Gastrocnemius medialis (tissue), 4 donors: ENCODE measurements around the gene RPL13.

ENCODE experiments used
- POLR2A ChIP-seq, 2 donors: fragments of 450-650 bp; IDR thresholded peaks; one replicate each; pipeline ENCODE4 v1.6.1; 2017; ENCODE audit warnings: antibody characterized with exemption in 2 of 2, mild to moderate bottlenecking in 2 of 2, moderate library complexity in 2 of 2
- TF ChIP-seq, protein P1 (sequence below), 5 experiments: fragments of 450-650 bp in 3 of 5; fragments of 200-600 bp in 2 of 5; sonication (generic) in 2 of 5; IDR thresholded peaks in 4 of 5; conservative IDR thresholded peaks in 1 of 5; 1 replicate in 4 of 5; 2 replicates in 1 of 5; pipeline ENCODE4 v1.5.1; 2016 to 2019; ENCODE audit warnings: antibody characterized with exemption in 5 of 5, mild to moderate bottlenecking in 3 of 5, moderate library complexity in 3 of 5

GRCh38 chr16:89563639-89564392 is 3.3 kb downstream of the RPL13 start:
- TF ChIP-seq, protein P1, sequence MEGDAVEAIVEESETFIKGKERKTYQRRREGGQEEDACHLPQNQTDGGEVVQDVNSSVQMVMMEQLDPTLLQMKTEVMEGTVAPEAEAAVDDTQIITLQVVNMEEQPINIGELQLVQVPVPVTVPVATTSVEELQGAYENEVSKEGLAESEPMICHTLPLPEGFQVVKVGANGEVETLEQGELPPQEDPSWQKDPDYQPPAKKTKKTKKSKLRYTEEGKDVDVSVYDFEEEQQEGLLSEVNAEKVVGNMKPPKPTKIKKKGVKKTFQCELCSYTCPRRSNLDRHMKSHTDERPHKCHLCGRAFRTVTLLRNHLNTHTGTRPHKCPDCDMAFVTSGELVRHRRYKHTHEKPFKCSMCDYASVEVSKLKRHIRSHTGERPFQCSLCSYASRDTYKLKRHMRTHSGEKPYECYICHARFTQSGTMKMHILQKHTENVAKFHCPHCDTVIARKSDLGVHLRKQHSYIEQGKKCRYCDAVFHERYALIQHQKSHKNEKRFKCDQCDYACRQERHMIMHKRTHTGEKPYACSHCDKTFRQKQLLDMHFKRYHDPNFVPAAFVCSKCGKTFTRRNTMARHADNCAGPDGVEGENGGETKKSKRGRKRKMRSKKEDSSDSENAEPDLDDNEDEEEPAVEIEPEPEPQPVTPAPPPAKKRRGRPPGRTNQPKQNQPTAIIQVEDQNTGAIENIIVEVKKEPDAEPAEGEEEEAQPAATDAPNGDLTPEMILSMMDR (IDR thresholded peaks at IDR 0.05 in 4 of 5, conservative IDR thresholded peaks at IDR 0.05 in 1 of 5) = no peak
- no peak for TF ChIP-seq POLR2A (IDR thresholded peaks at IDR 0.05)
